K562 (cell line): ENCODE results near the gene EFCAB12. TPM values are rescaled to one million over a fixed set of nuclear protein-coding genes. Genes with fewer than 3 reads are reported as not detected.

Experiments
- ATAC-seq: fragments of 200-7000 bp; cut with Tn5 transposase; 3 replicates; pipeline ENCODE4 v1.9.1; 2020; ENCODE audit warnings: moderate library complexity
- BruUV-seq: library from RNA; stranded (reverse); fragments of 400-500 nt; replicated peaks from 2 replicates; lab custom pipeline; 2021; lab: Mats Ljungman, UMichigan
- CTCF ChIA-PET: fragments of 300-600 bp; formaldehyde crosslinking; extraction: SDS; loops from one replicate; lab custom pipeline; 2021; ENCODE audit warnings: low intra/inter-chr PET ratio; lab: Yijun Ruan, JAX
- POLR2A ChIA-PET: fragments of 300-600, 350-650 bp; sonication (Branson Sonifier 250); formaldehyde crosslinking; extraction: SDS; loops from one replicate; lab custom pipeline; 2021; ENCODE audit warnings: antibody characterized with exemption, inconsistent platforms; lab: Yijun Ruan, JAX
- DNase-seq, 4 experiments: peaks; one replicate each; pipeline versions ENCODE4 v3.0.0 to v3.0.0-alpha.2; 2011 to 2018; ENCODE audit warnings: low spot score in 3 of 4, mixed read lengths in 3 of 4; ENCODE audit errors: extremely low read depth in 1 of 4
- FAIRE-seq: peaks from 2 replicates; lab custom pipeline; 2011; peaks lifted over from hg19 to GRCh38; lab: Jason Lieb, UNC
- H2AFZ ChIP-seq: 2 replicates; pipeline ENCODE4 v1.6.0; 2011; ENCODE audit warnings: low read depth, low read length, control low read depth, inconsistent platforms
- H3K27ac ChIP-seq: fragments of 200-600 bp; 3 replicates; pipeline ENCODE4 v1.8.0; 2011; ENCODE audit warnings: low read depth, mild to moderate bottlenecking, control low read depth, inconsistent platforms, low read length, moderate library complexity, mixed read lengths; ENCODE audit errors: extremely low read depth
- H3K27me3 ChIP-seq, 2 experiments: fragments of 300-600 bp in 1 of 2; 2 replicates in 1 of 2; 3 replicates in 1 of 2; pipeline versions ENCODE4 v1.6.0 to v1.8.0; 2011; ENCODE audit warnings: inconsistent platforms in 2 of 2, low read length in 2 of 2, mild to moderate bottlenecking in 1 of 2, mixed read lengths in 1 of 2, moderate library complexity in 1 of 2; ENCODE audit not compliant: control insufficient read depth in 2 of 2, insufficient read depth in 2 of 2
- H3K36me3 ChIP-seq: fragments of 300-600 bp; 3 replicates; pipeline ENCODE4 v1.8.0; 2011; ENCODE audit warnings: mild to moderate bottlenecking, low read length, inconsistent platforms; ENCODE audit not compliant: control insufficient read depth, insufficient read depth
- H3K4me1 ChIP-seq, 2 experiments: fragments of 200-600 bp in 1 of 2; replicated peaks in 1 of 2; 2 replicates in 1 of 2; 3 replicates in 1 of 2; pipeline versions ENCODE4 v1.5.1 to v1.8.0; 2011; ENCODE audit warnings: inconsistent platforms in 2 of 2, low read length in 2 of 2, mild to moderate bottlenecking in 1 of 2, mixed read lengths in 1 of 2, moderate library complexity in 1 of 2; ENCODE audit not compliant: control insufficient read depth in 2 of 2, insufficient read depth in 2 of 2
- H3K4me2 ChIP-seq: 2 replicates; pipeline ENCODE4 v1.6.1; 2011; ENCODE audit warnings: low read length, control low read depth, inconsistent platforms, mixed read lengths; ENCODE audit not compliant: insufficient read depth
- H3K4me3 ChIP-seq: fragments of 200-600 bp; sonication (generic), shearing (Covaris generic); 2 replicates; pipeline ENCODE4 v1.5.1; 2016; ENCODE audit warnings: control low read depth, inconsistent platforms
- H3K79me2 ChIP-seq: fragments of 200-600 bp; 3 replicates; pipeline ENCODE4 v1.8.0; 2011; ENCODE audit warnings: low read length, inconsistent platforms; ENCODE audit not compliant: control insufficient read depth, insufficient read depth
- H3K9ac ChIP-seq, 2 experiments: 2 replicates each; pipeline versions ENCODE4 v1.6.0 to v1.6.1; 2011; ENCODE audit warnings: low read depth in 2 of 2, low read length in 2 of 2, control low read depth in 1 of 2, inconsistent platforms in 1 of 2, mild to moderate bottlenecking in 1 of 2, mixed read lengths in 1 of 2; ENCODE audit not compliant: insufficient read depth in 1 of 2
- H3K9me1 ChIP-seq: one replicate; pipeline ENCODE4 v1.6.0; 2011; ENCODE audit warnings: inconsistent platforms, mild to moderate bottlenecking, low read length, moderate library complexity; ENCODE audit not compliant: control insufficient read depth, insufficient read depth
- H3K9me3 ChIP-seq: replicated peaks from 2 replicates; pipeline ENCODE4 v1.5.1; 2011; ENCODE audit warnings: low read depth, low read length, inconsistent platforms; ENCODE audit not compliant: control insufficient read depth, insufficient read depth
- H4K20me1 ChIP-seq: replicated peaks from 2 replicates; pipeline ENCODE4 v1.6.1; 2011; ENCODE audit warnings: low read length, inconsistent platforms, mixed read lengths; ENCODE audit not compliant: control insufficient read depth, insufficient read depth
- CHCHD3 ChIP-seq: fragments of 250-450 bp; sonication (Bioruptor Pico); IDR thresholded peaks from 2 replicates; pipeline ENCODE4 v2.1.2; 2022; ENCODE audit warnings: mild to moderate bottlenecking
- HIVEP1 ChIP-seq: fragments of 250-450 bp; sonication (Bioruptor Pico); IDR thresholded peaks from 2 replicates; pipeline ENCODE4 v1.4.0; 2020; ENCODE audit warnings: mild to moderate bottlenecking
- JUN ChIP-seq, 2 experiments: sonication (generic) in 1 of 2; formaldehyde crosslinking in 1 of 2; IDR thresholded peaks; 2 replicates each; pipeline versions ENCODE4 v1.6.1 to v1.8.0; 2012 to 2022; ENCODE audit warnings: borderline replicate concordance in 2 of 2, mild to moderate bottlenecking in 2 of 2, improper control_type of control experiment in 1 of 2, low read depth in 1 of 2, low read length in 1 of 2, missing genetic modification reagents in 1 of 2
- NFE2L1 ChIP-seq: fragments of 450-650 bp; IDR thresholded peaks from 2 replicates; pipeline ENCODE4 v1.6.1; 2016; ENCODE audit warnings: missing genetic modification characterization, low read depth, mild to moderate bottlenecking, missing compliant biosample characterization, moderate library complexity, borderline replicate concordance
- NR2F6 ChIP-seq: fragments of 450-650 bp; formaldehyde crosslinking; IDR thresholded peaks from 2 replicates; pipeline ENCODE4 v1.4.0; 2020; ENCODE audit warnings: mild to moderate bottlenecking
- TGIF2 ChIP-seq: sonication (generic); formaldehyde crosslinking; IDR thresholded peaks from 2 replicates; pipeline ENCODE4 v1.8.1; 2022; ENCODE audit warnings: mild to moderate bottlenecking, missing genetic modification reagents, moderate library complexity
- THRB ChIP-seq: fragments of 450-650 bp; formaldehyde crosslinking; conservative IDR thresholded peaks from 2 replicates; pipeline ENCODE4 v1.4.0; 2022; ENCODE audit warnings: mild to moderate bottlenecking, missing genetic modification characterization
- TRIM28 ChIP-seq: fragments of 450-650 bp; IDR thresholded peaks from 2 replicates; pipeline ENCODE4 v1.6.1; 2017
- ZNF507 ChIP-seq: conservative IDR thresholded peaks from 2 replicates; pipeline ENCODE4 v1.6.1; 2017; ENCODE audit warnings: missing genetic modification characterization, missing compliant biosample characterization
- WGBS: fragments of 100-300 bp; shearing (Covaris generic); methylation state at CpG from one replicate; pipeline ENCODE4 v1.1.6; 2016; ENCODE audit warnings: low coverage, mixed read lengths; ENCODE audit not compliant: insufficient coverage; ENCODE audit errors: missing lambda C conversion rate; 5-methylcytosine and 5-hydroxymethylcytosine counted together
- in situ Hi-C: fragments of 300-500 bp; cut with MboI; formaldehyde crosslinking; loops from 4 replicates; pipeline ENCODE4 v1.15.0; 2018; ENCODE audit warnings: inconsistent platforms, mixed read lengths
- intact Hi-C: fragments of 100-400 bp; cut with micrococcal nuclease; formaldehyde crosslinking; loops from 2 replicates; pipeline ENCODE4 v1.14.2; 2022
- polyA plus RNA-seq, 8 experiments: library from polyadenylated mRNA; depleted of rRNA in 4 of 8; stranded (reverse) in 5 of 8; unstranded in 3 of 8; fragments of >200 nt; fragmentation: Nextera tagmentation in 2 of 8; fragmentation: Illumina TruSeq in 1 of 8; extraction: Ambion mirVana in 2 of 8; extraction: Trizol in 1 of 8; gene quantifications; 2 replicates each; pipeline versions ENCODE4 v1.2.1 to v1.2.3, GENCODE V29; 2011 to 2014; ENCODE audit warnings: inconsistent platforms in 1 of 8, missing spikeins in 1 of 8
- total RNA-seq, 7 experiments: library from RNA; depleted of rRNA in 6 of 7; stranded (reverse); fragments of >200 nt in 6 of 7; fragmentation: Illumina TruSeq in 2 of 7; extraction: Trizol in 2 of 7; gene quantifications; 2 replicates each; pipeline versions ENCODE4 v1.2.1 to v1.2.3, GENCODE V29; 2011 to 2021; ENCODE audit warnings: low replicate concordance in 1 of 7

EFCAB12 gene
- total and polyA plus RNA-seq, 9 of the 15 experiments (the other 6 are each of a cell fraction or from before 2014, with no cell fraction given): 0.08 to 0.95 (median 0.56) TPM; not detected in 1

DNA sequence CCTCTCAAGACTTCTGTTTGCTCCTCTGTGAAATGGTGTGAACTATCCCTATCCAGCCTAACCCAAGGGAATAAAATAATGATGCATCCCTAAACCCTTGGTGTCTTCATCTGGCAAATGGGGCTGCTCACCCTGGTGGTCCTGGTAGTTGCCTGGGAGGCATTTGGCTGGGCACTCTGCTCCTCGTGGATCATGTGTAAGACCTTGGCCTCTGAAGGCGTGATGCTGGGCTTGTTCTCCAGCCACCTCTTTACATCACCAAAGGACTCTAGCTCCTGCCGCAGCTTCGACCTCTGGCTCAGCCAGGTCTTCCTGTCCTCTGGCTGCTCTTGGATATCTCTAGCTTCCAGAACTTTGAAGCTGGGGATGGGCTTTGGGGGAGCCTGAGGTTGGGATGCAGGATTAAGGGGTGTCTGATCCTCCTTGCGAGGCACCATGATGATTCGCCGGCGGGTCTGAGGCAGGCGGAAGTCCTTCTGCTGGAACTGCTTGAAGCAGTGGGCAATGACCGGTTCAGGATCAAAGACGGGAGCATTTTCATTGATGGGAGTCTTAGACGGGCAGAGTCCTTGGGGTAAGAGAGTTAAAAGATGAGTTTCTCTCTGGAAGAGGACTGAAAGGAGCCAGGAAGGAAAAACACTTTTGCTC lies 7.1 kb downstream of the EFCAB12 start:
- intact Hi-C loops: no loop called here
- CTCF ChIA-PET: no interaction called here

More for the DNA sequence above, 7.1 kb downstream of the EFCAB12 start:
- BruUV-seq: no TSS peak
- Histone ChIP-seq H3K9me3 (no peaks in the 10 kb centered on the region), H4K20me1 (no peaks in the 10 kb centered on the region), H3K79me2 (no peaks in the 10 kb centered on the region), H2AFZ (no peak overlapping the region), H3K27ac (no peak overlapping the region), H3K9me1 (no peaks in the 10 kb centered on the region), H3K27me3 (no peaks in the 10 kb centered on the region), H3K4me1 (peaks cover 15 to 22% of the 10 kb centered on the region in 2 experiments; a peak in 4 of 5 replicates), H3K36me3 (no peaks in the 10 kb centered on the region), H3K9ac (no peak overlapping the region), H3K4me3 (no peak overlapping the region), H3K4me2 (no peak overlapping the region)
- no peak for DNase-seq
- ATAC-seq: no peak
- no peak for FAIRE-seq
- TF ChIP-seq THRB (CRISPR knock-in tag) (no peak), ZNF507 (tag) (no peak), CHCHD3 (CRISPR knock-in tag) (no peak), NFE2L1 (tag) (no peak), JUN (IDR thresholded peaks at IDR 0.05; ENCODE audit: borderline replicate concordance, low read depth, low read length) (no peak), JUN (CRISPR knock-in tag; IDR thresholded peaks at IDR 0.05; ENCODE audit: borderline replicate concordance) (no peak), NR2F6 (no peak), TRIM28 (no peak), TGIF2 (CRISPR knock-in tag) (no peak), HIVEP1 (no peak)
- WGBS: 77% methylated on average over 12 of the region's 12 CpGs
- in situ Hi-C loops: no loop called here
- POLR2A ChIA-PET: interaction anchor here (1.6 kb wide), 1 partner anchor 10 kb away, joined by 6 read pairs; no protein-coding TSS in a partner anchor
